GM12801 (cell line): ENCODE measurements around the gene TMX1.

Source experiments
- TF ChIP-seq, protein P1 (sequence below): IDR thresholded peaks from one replicate; pipeline ENCODE4 v1.5.1; 2011; ENCODE audit warnings: control low read depth; ENCODE audit not compliant: insufficient read length; ENCODE audit errors: extremely low read depth

TMX1 gene

DNA sequence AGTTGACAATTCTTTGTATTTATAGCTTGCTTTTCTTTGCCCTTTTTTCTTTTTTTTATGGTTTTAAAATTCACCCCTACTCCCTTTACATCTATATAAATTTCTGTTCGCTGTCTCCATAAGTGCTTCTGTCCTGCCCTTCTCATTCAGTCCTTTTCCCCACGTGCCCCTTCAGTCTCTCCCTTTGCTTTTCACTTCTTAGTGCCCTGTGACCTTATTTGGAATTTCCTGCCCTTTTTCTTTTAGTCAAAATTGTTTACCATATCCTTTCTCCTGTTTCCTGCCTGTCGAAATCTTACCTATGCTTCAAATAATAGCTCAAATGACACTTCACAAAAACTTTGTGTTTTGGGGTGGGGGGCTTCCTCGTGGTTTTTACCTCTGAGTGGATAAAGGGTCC lies 6.0 kb downstream of the TMX1 start:
- TF ChIP-seq, protein P1, sequence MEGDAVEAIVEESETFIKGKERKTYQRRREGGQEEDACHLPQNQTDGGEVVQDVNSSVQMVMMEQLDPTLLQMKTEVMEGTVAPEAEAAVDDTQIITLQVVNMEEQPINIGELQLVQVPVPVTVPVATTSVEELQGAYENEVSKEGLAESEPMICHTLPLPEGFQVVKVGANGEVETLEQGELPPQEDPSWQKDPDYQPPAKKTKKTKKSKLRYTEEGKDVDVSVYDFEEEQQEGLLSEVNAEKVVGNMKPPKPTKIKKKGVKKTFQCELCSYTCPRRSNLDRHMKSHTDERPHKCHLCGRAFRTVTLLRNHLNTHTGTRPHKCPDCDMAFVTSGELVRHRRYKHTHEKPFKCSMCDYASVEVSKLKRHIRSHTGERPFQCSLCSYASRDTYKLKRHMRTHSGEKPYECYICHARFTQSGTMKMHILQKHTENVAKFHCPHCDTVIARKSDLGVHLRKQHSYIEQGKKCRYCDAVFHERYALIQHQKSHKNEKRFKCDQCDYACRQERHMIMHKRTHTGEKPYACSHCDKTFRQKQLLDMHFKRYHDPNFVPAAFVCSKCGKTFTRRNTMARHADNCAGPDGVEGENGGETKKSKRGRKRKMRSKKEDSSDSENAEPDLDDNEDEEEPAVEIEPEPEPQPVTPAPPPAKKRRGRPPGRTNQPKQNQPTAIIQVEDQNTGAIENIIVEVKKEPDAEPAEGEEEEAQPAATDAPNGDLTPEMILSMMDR, result no peak

DNA sequence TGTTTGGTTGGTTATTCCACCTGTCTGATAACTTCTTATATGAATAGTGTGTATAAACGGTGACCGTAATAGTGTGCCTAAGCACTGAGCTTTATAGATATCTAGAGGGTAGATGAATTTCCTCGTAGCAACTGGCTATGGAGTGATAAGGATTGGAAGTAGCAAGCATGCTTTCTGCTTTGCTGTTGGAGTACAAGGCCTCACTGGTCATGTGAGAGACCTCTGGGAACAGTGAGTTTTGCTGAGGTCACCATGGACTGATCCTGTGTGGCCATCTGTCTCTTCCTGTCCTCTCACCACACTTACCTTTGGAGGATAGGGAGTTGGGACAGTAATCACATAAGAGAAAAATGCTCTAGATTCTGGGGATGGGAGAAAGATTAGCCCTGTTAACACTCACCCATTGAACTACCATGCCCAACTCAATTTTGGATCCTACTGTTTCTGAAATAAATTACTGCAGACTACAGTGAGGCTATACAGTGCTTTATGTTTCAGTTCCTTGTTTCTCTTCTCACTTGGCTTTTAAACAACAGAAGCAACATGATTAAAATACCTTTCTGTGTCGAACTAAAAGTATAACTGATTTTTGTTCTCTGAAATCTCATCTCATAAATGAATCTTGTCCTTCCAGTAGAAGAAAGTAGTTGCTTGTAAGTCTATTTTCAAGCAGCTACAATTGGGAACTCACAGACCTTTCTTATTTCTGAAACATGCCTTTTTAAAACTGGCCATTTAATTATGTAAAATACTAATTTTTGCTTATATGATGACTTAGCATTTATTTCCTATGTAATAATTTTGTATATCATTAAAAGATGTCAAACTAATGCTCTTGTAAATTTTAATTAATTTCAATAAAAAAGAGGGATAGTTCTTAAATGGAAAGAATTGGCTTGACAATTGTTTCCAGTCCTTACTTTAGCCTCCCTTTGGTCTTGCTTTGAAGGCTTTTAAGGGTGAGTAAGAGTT lies 8.3 kb downstream of the TMX1 start:
- TF ChIP-seq, protein P1, result no peak

DNA sequence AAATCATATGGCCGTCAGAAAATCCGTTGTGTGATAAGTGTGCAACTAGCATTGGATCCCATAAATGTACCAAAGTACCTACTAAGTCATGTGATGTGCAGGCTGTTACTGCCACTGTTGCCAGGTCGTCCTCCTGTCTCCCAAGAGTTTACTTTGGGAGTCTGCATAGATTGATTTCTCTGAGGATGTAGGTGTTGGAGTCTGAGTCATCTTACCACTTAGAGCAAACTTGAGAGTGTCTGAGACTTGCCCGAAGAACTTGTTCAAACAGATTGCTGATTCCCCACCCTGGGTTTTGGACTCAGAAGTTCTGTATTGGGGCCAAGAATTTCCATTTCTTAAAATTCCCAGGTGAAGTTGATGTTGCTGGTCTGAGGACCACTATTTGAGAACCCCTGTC lies 11.4 kb downstream of the TMX1 start:
- TF ChIP-seq, protein P1, result no peak

DNA sequence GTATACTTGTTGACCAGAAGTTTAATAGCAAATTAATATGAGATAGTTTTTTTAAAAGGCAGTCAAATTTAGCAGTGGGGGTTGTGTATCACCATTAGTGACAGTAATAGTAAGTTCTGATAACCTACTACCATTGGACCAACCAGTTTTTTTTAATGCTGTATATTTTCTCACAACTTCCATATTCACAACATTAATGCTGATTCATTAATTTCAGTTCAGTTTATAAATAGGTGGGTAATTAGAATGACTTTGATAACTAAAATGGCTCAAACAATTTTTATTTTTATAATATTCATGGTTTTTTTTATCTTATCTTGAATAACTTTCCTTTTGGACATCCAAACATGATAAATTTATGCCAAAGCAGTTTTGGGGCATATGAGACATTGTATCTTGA lies 13.8 kb downstream of the TMX1 start:
- TF ChIP-seq, protein P1, result no peak

DNA sequence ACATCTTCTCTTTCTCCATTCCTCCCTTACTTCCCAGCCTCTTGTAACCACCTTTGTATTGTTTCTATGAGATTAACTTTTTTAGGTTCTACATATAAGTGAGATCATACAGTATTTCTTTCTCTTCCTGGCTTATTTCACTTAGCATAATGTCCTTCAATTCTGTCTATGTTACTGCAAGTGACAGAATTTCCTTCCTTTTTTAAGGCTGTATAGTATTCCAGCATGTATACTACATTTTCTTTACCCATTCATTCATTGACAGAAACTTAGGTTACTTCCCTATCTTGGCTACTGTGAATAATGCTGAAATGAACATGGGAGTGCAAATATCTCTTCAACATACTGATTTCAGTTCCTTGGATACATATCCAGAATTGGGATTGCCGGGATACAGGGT lies 18.2 kb downstream of the TMX1 start:
- TF ChIP-seq, protein P1, result no peak

DNA sequence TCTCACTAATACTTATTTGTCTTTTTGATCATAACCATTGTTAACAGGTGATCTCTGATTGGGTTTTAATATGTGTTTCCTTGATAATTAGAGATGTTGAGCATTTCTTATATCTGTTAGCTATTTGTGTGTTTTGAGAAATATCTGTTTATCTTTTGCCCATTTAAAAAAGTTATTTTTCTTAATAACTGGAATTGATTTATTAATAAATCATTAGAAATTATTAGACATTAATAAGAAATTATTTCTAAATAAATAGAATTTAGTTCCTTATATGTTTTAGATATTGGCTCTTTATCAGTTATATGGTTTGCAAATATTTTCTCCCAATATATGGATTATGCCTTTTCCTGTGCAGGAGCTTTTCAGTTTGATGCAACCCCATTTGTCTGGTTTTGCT lies 18.7 kb downstream of the TMX1 start:
- TF ChIP-seq, protein P1, result no peak

DNA sequence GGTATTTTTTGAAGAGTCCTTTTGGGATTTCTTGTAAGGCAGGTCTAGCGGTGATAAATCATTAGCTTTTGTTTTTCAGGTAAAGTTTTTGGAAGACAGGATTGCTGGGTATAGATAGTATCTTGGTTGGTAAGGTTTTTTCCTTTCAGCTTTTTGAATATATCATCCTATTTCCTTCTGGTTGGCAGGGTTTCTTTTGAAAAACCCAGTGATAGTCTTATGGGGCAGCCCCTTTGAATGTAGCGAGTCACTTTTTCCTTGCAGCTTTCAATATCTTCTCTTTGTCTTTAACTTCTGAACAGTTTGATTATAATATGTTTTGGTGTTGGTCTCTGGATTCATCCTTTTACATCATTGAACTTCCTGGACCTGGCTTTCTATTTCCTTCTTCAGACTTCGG lies 20.2 kb downstream of the TMX1 start:
- TF ChIP-seq, protein P1, result no peak
